GM19324 (cell line): ENCODE results near the gene DYNLL1.
"Not testable (repeated sequence)": the region's sequence is repeated elsewhere in the genome, so short reads cannot be mapped to it uniquely, and the experiment has no call there.

Experiments
- ATAC-seq: cut with Tn5 transposase; IDR thresholded peaks from one replicate; pipeline ENCODE4 v1.9.1; 2021; ENCODE audit warnings: mild to moderate bottlenecking, moderate library complexity; ENCODE audit not compliant: unreplicated experiment, low FRiP score

Gene DYNLL1

GRCh38 chr12:120504587-120504986, 8.7 kb downstream of the DYNLL1 start:
- ATAC-seq = no peak

GRCh38 chr12:120508537-120508936, 12.6 kb downstream of the DYNLL1 start:
- ATAC-seq = no peak

GRCh38 chr12:120514002-120514401, 18.1 kb downstream of the DYNLL1 start:
- no peak for ATAC-seq

- no peak for ATAC-seq
Observed at GRCh38 chr12:120515496-120515895, 19.6 kb downstream of the DYNLL1 start.

- not testable (repeated sequence) for ATAC-seq
Observed at GRCh38 chr12:120519324-120519723, 23.4 kb downstream of the DYNLL1 start.

- no peak for ATAC-seq
Observed at GRCh38 chr12:120522568-120522967, 26.7 kb downstream of the DYNLL1 start.

GRCh38 chr12:120528861-120529525, 33.1 kb downstream of the DYNLL1 start, which contains the start of gene COQ5:
Gene COQ5 (minus strand): TSS chr12:120529158. CDS start chr12:120529141, 17 bp downstream.
- ATAC-seq = peak; percentile 77

- no peak for ATAC-seq
Observed at GRCh38 chr12:120529641-120530417, 33.9 kb downstream of the DYNLL1 start.

GRCh38 chr12:120530418-120530761, 34.5 kb downstream of the DYNLL1 start:
- ATAC-seq = not testable (repeated sequence)

- ATAC-seq = no peak
Observed at GRCh38 chr12:120532701-120533238, 36.9 kb downstream of the DYNLL1 start.

GRCh38 chr12:120534203-120534702, 38.3 kb downstream of the DYNLL1 start, which contains the start of gene RNF10:
Gene RNF10 (plus strand): TSS chr12:120534356. CDS start chr12:120534812, 456 bp downstream.
- peak; percentile 72 for ATAC-seq

- peak; percentile 41 for ATAC-seq
Observed at GRCh38 chr12:120534703-120535655, 39.1 kb downstream of the DYNLL1 start.

- ATAC-seq = no peak
Observed at GRCh38 chr12:120536064-120536791, 40.3 kb downstream of the DYNLL1 start.

GRCh38 chr12:120537856-120538220, 41.9 kb downstream of the DYNLL1 start:
- ATAC-seq = no peak

- no peak for ATAC-seq
Observed at GRCh38 chr12:120538281-120539156, 42.6 kb downstream of the DYNLL1 start.

GRCh38 chr12:120539303-120539702, 43.4 kb downstream of the DYNLL1 start:
- no peak for ATAC-seq

- no peak for ATAC-seq
Observed at GRCh38 chr12:120540445-120540844, 44.5 kb downstream of the DYNLL1 start.

GRCh38 chr12:120542166-120542565, 46.3 kb downstream of the DYNLL1 start:
- ATAC-seq = no peak

- ATAC-seq = no peak
Observed at GRCh38 chr12:120544691-120545090, 48.8 kb downstream of the DYNLL1 start.
